Spleen (tissue), 7 donors: ENCODE measurements around the gene CASR.

Source experiments
- CTCF ChIP-seq, 11 experiments: fragments of 200-600 bp in 7 of 11; fragments of 450-650 bp in 4 of 11; sonication (generic) in 4 of 11; IDR thresholded peaks in 8 of 11; conservative IDR thresholded peaks in 3 of 11; 1 replicate in 7 of 11; 2 replicates in 4 of 11; pipeline versions ENCODE4 v1.4.0 to v1.8.0; 2016 to 2021; ENCODE audit warnings: antibody characterized with exemption in 11 of 11, inconsistent platforms in 4 of 11, mild to moderate bottlenecking in 1 of 11
- POLR2A ChIP-seq, 3 donors: fragments of 450-650 bp; IDR thresholded peaks; one replicate each; pipeline ENCODE4 v1.5.1; 2017; ENCODE audit warnings: antibody characterized with exemption in 3 of 3, mild to moderate bottlenecking in 1 of 3
- POLR2AphosphoS5 ChIP-seq, 3 donors: sonication (generic); formaldehyde crosslinking; IDR thresholded peaks; one replicate each; pipeline ENCODE4 v1.5.1; 2017; ENCODE audit warnings: antibody characterized with exemption in 3 of 3
- donor health status: DM: no; HTN: no; CAD: no; lungs with moderate emphysema.
- donor health status: DM: no; HTN: no; CAD: no.
- donor health status: DM: no; HTN: no; CAD: no.

- no peak for TF ChIP-seq CTCF (IDR thresholded peaks at IDR 0.05 in 8 of 11, conservative IDR thresholded peaks at IDR 0.05 in 3 of 11)
- no peak for TF ChIP-seq POLR2A (IDR thresholded peaks at IDR 0.05)
- TF ChIP-seq POLR2AphosphoS5 (IDR thresholded peaks at IDR 0.05) = no peak
Observed at GRCh38 chr3:122208579-122208978, 25.1 kb downstream of the CASR start.
